Mesenchymal stem cell (in vitro differentiated cells and primary cell): ENCODE measurements around the gene CLIC3.

Experiments
- DNase-seq: peaks from one replicate; pipeline ENCODE4 v3.0.0-alpha.2; 2013
- H2AFZ ChIP-seq: one replicate; pipeline ENCODE4 v1.6.1; 2013; ENCODE audit warnings: low read depth, mild to moderate bottlenecking, control low read depth, inconsistent platforms, low read length, moderate library complexity
- H2AK5ac ChIP-seq: 2 replicates; pipeline ENCODE4 v1.6.1; 2013; ENCODE audit warnings: low read length, moderate library complexity, mild to moderate bottlenecking, inconsistent platforms; ENCODE audit not compliant: severe bottlenecking
- H2BK120ac ChIP-seq: one replicate; pipeline ENCODE4 v1.6.1; 2013; ENCODE audit warnings: low read depth, mild to moderate bottlenecking, inconsistent platforms, low read length, moderate library complexity
- H2BK12ac ChIP-seq, 2 experiments: one replicate each; pipeline ENCODE4 v1.6.1; 2013; ENCODE audit warnings: inconsistent platforms in 2 of 2, low read length in 2 of 2, mild to moderate bottlenecking in 2 of 2, moderate library complexity in 2 of 2, control low read depth in 1 of 2
- H2BK15ac ChIP-seq: one replicate; pipeline ENCODE4 v1.6.1; 2013; ENCODE audit warnings: mild to moderate bottlenecking, low read depth, inconsistent platforms; ENCODE audit not compliant: poor library complexity, severe bottlenecking
- H2BK5ac ChIP-seq: 2 replicates; pipeline ENCODE4 v1.6.1; 2013; ENCODE audit warnings: low read depth, mild to moderate bottlenecking, low read length, control low read depth, inconsistent platforms; ENCODE audit not compliant: poor library complexity, severe bottlenecking
- H3K14ac ChIP-seq, 2 experiments: one replicate each; pipeline ENCODE4 v1.6.1; 2013; ENCODE audit warnings: inconsistent platforms in 2 of 2, low read length in 2 of 2, control low read depth in 1 of 2, mild to moderate bottlenecking in 1 of 2, moderate library complexity in 1 of 2
- H3K18ac ChIP-seq, 2 experiments: one replicate each; pipeline ENCODE4 v1.6.1; 2013; ENCODE audit warnings: inconsistent platforms in 2 of 2, low read length in 2 of 2, control low read depth in 1 of 2, low read depth in 1 of 2, mild to moderate bottlenecking in 1 of 2
- H3K23ac ChIP-seq, 2 experiments: one replicate each; pipeline ENCODE4 v1.6.1; 2013; ENCODE audit warnings: inconsistent platforms in 2 of 2, low read length in 2 of 2, mild to moderate bottlenecking in 2 of 2, moderate library complexity in 2 of 2, control low read depth in 1 of 2
- H3K27ac ChIP-seq: 2 replicates; pipeline ENCODE4 v1.5.1; 2013; ENCODE audit warnings: mild to moderate bottlenecking, moderate library complexity, low read length, control low read depth, inconsistent platforms; ENCODE audit not compliant: poor library complexity, severe bottlenecking
- H3K27me3 ChIP-seq, 2 experiments: 2 replicates each; pipeline versions ENCODE4 v1.6.1 to v1.7.0; 2013; ENCODE audit warnings: low read length in 2 of 2, mild to moderate bottlenecking in 2 of 2, moderate library complexity in 2 of 2, control low read depth in 1 of 2, inconsistent platforms in 1 of 2; ENCODE audit not compliant: control insufficient read depth in 1 of 2, insufficient read depth in 1 of 2
- H3K36me3 ChIP-seq, 2 experiments: 2 replicates each; pipeline versions ENCODE4 v1.6.1 to v1.7.0; 2013; ENCODE audit warnings: low read length in 2 of 2, control low read depth in 1 of 2, inconsistent platforms in 1 of 2, low read depth in 1 of 2, mild to moderate bottlenecking in 1 of 2; ENCODE audit not compliant: insufficient read depth in 2 of 2, control insufficient read depth in 1 of 2
- H3K4ac ChIP-seq, 2 experiments: one replicate each; pipeline ENCODE4 v1.6.1; 2013; ENCODE audit warnings: inconsistent platforms in 2 of 2, low read length in 2 of 2, mild to moderate bottlenecking in 2 of 2, moderate library complexity in 2 of 2, control low read depth in 1 of 2, low read depth in 1 of 2
- H3K4me1 ChIP-seq: 2 replicates; pipeline ENCODE4 v1.6.1; 2013; ENCODE audit warnings: low read depth, low read length, control low read depth; ENCODE audit not compliant: control insufficient read depth, insufficient read depth
- H3K4me2 ChIP-seq: 2 replicates; pipeline ENCODE4 v1.6.1; 2013; ENCODE audit warnings: low read length, mild to moderate bottlenecking, inconsistent platforms; ENCODE audit not compliant: poor library complexity, severe bottlenecking
- H3K4me3 ChIP-seq, 2 experiments: 2 replicates each; pipeline versions ENCODE4 v1.5.1 to v1.7.0; 2013; ENCODE audit warnings: low read length in 2 of 2, mild to moderate bottlenecking in 2 of 2, control low read depth in 1 of 2, low read depth in 1 of 2; ENCODE audit not compliant: insufficient read depth in 1 of 2
- H3K79me1 ChIP-seq: replicated peaks from 2 replicates; pipeline ENCODE4 v1.6.1; 2013; ENCODE audit warnings: mild to moderate bottlenecking, control low read depth, low read length, inconsistent platforms; ENCODE audit not compliant: poor library complexity, severe bottlenecking
- H3K9ac ChIP-seq: 2 replicates; pipeline ENCODE4 v1.7.0; 2013; ENCODE audit warnings: mild to moderate bottlenecking, low read length, moderate library complexity
- H3K9me3 ChIP-seq: 2 replicates; pipeline ENCODE4 v1.7.0; 2013; ENCODE audit warnings: mild to moderate bottlenecking, low read length; ENCODE audit not compliant: control insufficient read depth
- H4K8ac ChIP-seq: one replicate; pipeline ENCODE4 v1.6.1; 2013; ENCODE audit warnings: inconsistent platforms, mild to moderate bottlenecking, low read length, moderate library complexity
- H4K91ac ChIP-seq: one replicate; pipeline ENCODE4 v1.6.1; 2013; ENCODE audit warnings: mild to moderate bottlenecking, low read length, inconsistent platforms
- WGBS: methylation state at CpG from one replicate; pipeline ENCODE4 v1.1.7; 2013; ENCODE audit warnings: mixed read lengths; 5-methylcytosine and 5-hydroxymethylcytosine counted together

The CLIC3 gene

GRCh38 chr9:136953771-136954269 is 42.5 kb downstream of the CLIC3 start:
- Histone ChIP-seq H3K4me1 (peaks cover 17% of the 10 kb centered on the region), H3K9ac (no peak overlapping the region), H3K14ac (no peak overlapping the region), H2BK120ac (no peak overlapping the region), H3K79me1 (no peaks in the 10 kb centered on the region), H3K4ac (no peak overlapping the region), H3K4me3 (no peak overlapping the region), H3K9me3 (peaks cover 3% of the 10 kb centered on the region), H3K36me3 (no peaks in the 10 kb centered on the region), H3K4me2 (no peak overlapping the region), H4K8ac (no peak overlapping the region), H2AK5ac (no peak overlapping the region), H3K27me3 (peaks cover 0 to 16% of the 10 kb centered on the region in 2 experiments), H3K23ac (no peak overlapping the region), H2BK5ac (no peak overlapping the region), H2BK12ac (no peak overlapping the region), H2BK15ac (no peak overlapping the region), H3K18ac (no peak overlapping the region), H2AFZ (no peak overlapping the region), H4K91ac (no peak overlapping the region), H3K27ac (no peak overlapping the region)
- no peak for DNase-seq
- WGBS, result 83% methylated on average over 18 of the region's 19 CpGs

- Histone ChIP-seq H2BK12ac (no peak overlapping the region), H3K4ac (no peak overlapping the region), H2AFZ (no peak overlapping the region), H2BK120ac (no peak overlapping the region), H4K91ac (no peak overlapping the region), H3K4me2 (no peak overlapping the region), H3K9ac (no peak overlapping the region), H2AK5ac (no peak overlapping the region), H2BK15ac (no peak overlapping the region), H3K9me3 (peaks cover 3% of the 10 kb centered on the region), H3K79me1 (no peaks in the 10 kb centered on the region), H3K36me3 (no peaks in the 10 kb centered on the region), H3K27ac (no peak overlapping the region), H3K14ac (no peak overlapping the region), H3K4me1 (peaks cover 18% of the 10 kb centered on the region), H3K23ac (no peak overlapping the region), H4K8ac (no peak overlapping the region), H2BK5ac (no peak overlapping the region), H3K18ac (no peak overlapping the region), H3K27me3 (peaks cover 0 to 16% of the 10 kb centered on the region in 2 experiments), H3K4me3 (no peak overlapping the region)
- no peak for DNase-seq
- WGBS, result 91% methylated on average over 39 of the region's 44 CpGs
These were observed 43.2 kb downstream of the CLIC3 start for GRCh38 chr9:136952876-136953770.

GRCh38 chr9:136952321-136952850 is 44.0 kb downstream of the CLIC3 start:
- Histone ChIP-seq H4K8ac (no peak overlapping the region), H3K4ac (no peak overlapping the region), H3K36me3 (no peaks in the 10 kb centered on the region), H3K9ac (no peak overlapping the region), H2BK120ac (no peak overlapping the region), H2BK12ac (no peak overlapping the region), H4K91ac (no peak overlapping the region), H2AFZ (no peak overlapping the region), H2AK5ac (no peak overlapping the region), H2BK5ac (no peak overlapping the region), H3K18ac (no peak overlapping the region), H3K4me2 (no peak overlapping the region), H3K23ac (no peak overlapping the region), H2BK15ac (no peak overlapping the region), H3K14ac (no peak overlapping the region), H3K79me1 (no peaks in the 10 kb centered on the region), H3K27me3 (peaks cover 0 to 16% of the 10 kb centered on the region in 2 experiments), H3K4me1 (peaks cover 25% of the 10 kb centered on the region), H3K9me3 (peaks cover 3% of the 10 kb centered on the region), H3K27ac (no peak overlapping the region), H3K4me3 (no peak overlapping the region)
- DNase-seq, result no peak
- 83% methylated on average over 15 of the region's 15 CpGs for WGBS

- Histone ChIP-seq H2BK5ac (no peak within 1 kb of the TSS), H3K4me1 (peaks cover 25% of the 10 kb centered on the region), H3K4me2 (no peak within 1 kb of the TSS), H3K4me3 (no peak within 1 kb of the TSS), H2BK12ac (no peak within 1 kb of the TSS), H3K9ac (no peak within 1 kb of the TSS), H4K91ac (no peak within 1 kb of the TSS), H3K4ac (no peak within 1 kb of the TSS), H4K8ac (no peak within 1 kb of the TSS), H3K27ac (no peak within 1 kb of the TSS), H2AK5ac (no peak within 1 kb of the TSS), H3K27me3 (peaks cover 0 to 16% of the 10 kb centered on the region in 2 experiments), H3K18ac (no peak within 1 kb of the TSS), H3K79me1 (no peaks in the 10 kb centered on the region), H3K9me3 (peaks cover 3% of the 10 kb centered on the region), H3K36me3 (no peaks in the 10 kb centered on the region), H3K14ac (no peak within 1 kb of the TSS), H2AFZ (no peak within 1 kb of the TSS), H2BK15ac (no peak within 1 kb of the TSS), H3K23ac (no peak within 1 kb of the TSS), H2BK120ac (no peak within 1 kb of the TSS)
- DNase-seq, result no peak
- WGBS, result 96% methylated on average over 13 of the region's 14 CpGs
These were observed 44.6 kb downstream of the CLIC3 start, which contains the start of gene LCN12 for GRCh38 chr9:136951541-136952320. LCN12 (plus strand) TSS chr9:136952273; CDS start chr9:136952328, 55 bp downstream.
